Gastrocnemius medialis (tissue), 4 donors: ENCODE data around the gene CCSER1. TPM values are rescaled to one million over a fixed set of nuclear protein-coding genes. Genes with fewer than 3 reads are reported as not detected.

Source experiments
- ATAC-seq, 2 donors: fragments of 150-250 bp; one replicate each; pipeline ENCODE4 v1.9.1; 2016
- DNase-seq, 2 donors: peaks; one replicate each; pipeline ENCODE4 v3.0.0-alpha.2; 2019
- H3K27ac ChIP-seq, 4 donors: fragments of 200-600 bp; sonication (generic); 1 replicate in 1 of 4; 2 replicates in 3 of 4; pipeline ENCODE4 v1.5.1; 2016 to 2018; ENCODE audit warnings: mild to moderate bottlenecking in 2 of 4, moderate library complexity in 1 of 4
- H3K27me3 ChIP-seq, 3 donors: fragments of 200-600 bp; sonication (generic) in 2 of 3; 1 replicate in 1 of 3; 2 replicates in 2 of 3; pipeline versions ENCODE4 v1.5.1 to v1.6.0; 2016 to 2019; ENCODE audit warnings: mild to moderate bottlenecking in 1 of 3, moderate library complexity in 1 of 3
- H3K36me3 ChIP-seq, 2 donors: fragments of 200-600 bp; sonication (generic) in 1 of 2; one replicate each; pipeline ENCODE4 v1.5.1; 2017 to 2018
- H3K4me1 ChIP-seq, 2 donors: fragments of 200-600 bp; sonication (generic) in 1 of 2; one replicate each; pipeline ENCODE4 v1.5.1; 2016 to 2017; ENCODE audit warnings: mild to moderate bottlenecking in 2 of 2
- H3K4me3 ChIP-seq, 4 donors: fragments of 200-600 bp; sonication (generic) in 3 of 4; 1 replicate in 1 of 4; 2 replicates in 3 of 4; pipeline ENCODE4 v1.5.1; 2016 to 2019; ENCODE audit warnings: mild to moderate bottlenecking in 2 of 4
- H3K9me3 ChIP-seq, 3 donors: fragments of 200-600 bp; sonication (generic) in 2 of 3; 1 replicate in 1 of 3; 2 replicates in 2 of 3; pipeline ENCODE4 v1.5.1; 2016 to 2019
- CTCF ChIP-seq, 5 experiments: fragments of 450-650 bp in 3 of 5; fragments of 200-600 bp in 2 of 5; sonication (generic) in 2 of 5; IDR thresholded peaks in 4 of 5; conservative IDR thresholded peaks in 1 of 5; 1 replicate in 4 of 5; 2 replicates in 1 of 5; pipeline ENCODE4 v1.5.1; 2016 to 2019; ENCODE audit warnings: antibody characterized with exemption in 5 of 5, mild to moderate bottlenecking in 3 of 5, moderate library complexity in 3 of 5
- POLR2A ChIP-seq, 2 donors: fragments of 450-650 bp; IDR thresholded peaks; one replicate each; pipeline ENCODE4 v1.6.1; 2017; ENCODE audit warnings: antibody characterized with exemption in 2 of 2, mild to moderate bottlenecking in 2 of 2, moderate library complexity in 2 of 2
- in situ Hi-C, 4 donors: fragments of 200-750 bp; cut with MboI; loops; one replicate each; pipeline versions ENCODE4 v1.15.0 to v1.8.0; 2017; ENCODE audit warnings: low sequenced_read_pairs in 4 of 4
- intact Hi-C: fragments of 100-400 bp; cut with DNase I; formaldehyde crosslinking; loops from one replicate; pipeline ENCODE4 v1.15.1; 2023; ENCODE audit warnings: low total_unique reads
- total RNA-seq, 4 donors: library from RNA; depleted of rRNA; stranded (reverse); fragments of >200 nt; gene quantifications; one replicate each; pipeline versions ENCODE4 v1.1.0 to v1.2.3, GENCODE V29; 2016

The CCSER1 gene
- total RNA-seq, 4 donors from 2014 or later: 0.39 to 0.83 (median 0.63) TPM

DNA sequence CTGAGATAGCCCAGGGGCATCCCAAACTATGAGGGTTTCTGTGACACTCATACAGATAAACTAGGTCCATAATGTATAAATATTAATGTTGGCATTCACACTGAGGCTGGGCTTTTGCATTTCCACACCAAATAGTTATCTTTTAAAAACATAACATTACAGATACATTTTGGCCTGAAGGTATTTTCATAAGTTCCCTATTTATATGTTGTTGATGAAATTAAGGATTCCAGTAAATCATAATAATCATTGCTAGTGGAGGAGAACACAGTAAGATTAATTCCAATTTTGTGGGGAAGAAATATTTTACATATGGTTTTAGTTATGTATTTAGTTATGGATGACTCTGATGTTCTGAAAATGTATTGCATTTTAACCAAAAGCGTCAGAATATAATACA, 479.6 kb downstream of the CCSER1 start:
- H3K36me3 ChIP-seq: no peaks in the 10 kb centered on the region
- H3K4me1 ChIP-seq: no peaks in the 10 kb centered on the region
- DNase-seq: no peak
- H3K9me3 ChIP-seq: no peaks in the 10 kb centered on the region
- TF ChIP-seq POLR2A (IDR thresholded peaks at IDR 0.05): no peak
- TF ChIP-seq CTCF (IDR thresholded peaks at IDR 0.05 in 4 of 5, conservative IDR thresholded peaks at IDR 0.05 in 1 of 5): no peak
- H3K4me3 ChIP-seq: no peak overlapping the region
- no peak overlapping the region for H3K27ac ChIP-seq
- intact Hi-C loops (no loop called here), in situ Hi-C loops (no loop called here)
- H3K27me3 ChIP-seq: no peaks in the 10 kb centered on the region
- no peak for ATAC-seq

- in situ Hi-C loops (no loop called here), intact Hi-C loops (no loop called here)
- Histone ChIP-seq H3K27me3 (no peaks in the 10 kb centered on the region), H3K4me3 (no peak overlapping the region), H3K27ac (no peak overlapping the region), H3K36me3 (no peaks in the 10 kb centered on the region), H3K9me3 (no peaks in the 10 kb centered on the region), H3K4me1 (no peaks in the 10 kb centered on the region)
- TF ChIP-seq POLR2A (IDR thresholded peaks at IDR 0.05) (no peak), CTCF (IDR thresholded peaks at IDR 0.05 in 4 of 5, conservative IDR thresholded peaks at IDR 0.05 in 1 of 5) (no peak)
- DNase-seq (no peak), ATAC-seq (no peak)
These were observed 487.2 kb downstream of the CCSER1 start for GRCh38 chr4:90614371-90614770.

GRCh38 chr4:90621080-90621479, 493.9 kb downstream of the CCSER1 start:
- Histone ChIP-seq H3K27ac (no peak overlapping the region), H3K9me3 (no peaks in the 10 kb centered on the region), H3K4me3 (no peak overlapping the region), H3K4me1 (no peaks in the 10 kb centered on the region), H3K36me3 (no peaks in the 10 kb centered on the region), H3K27me3 (no peaks in the 10 kb centered on the region)
- DNase-seq (no peak), ATAC-seq (no peak)
- intact Hi-C loops (no loop called here), in situ Hi-C loops (no loop called here)
- TF ChIP-seq CTCF (IDR thresholded peaks at IDR 0.05 in 4 of 5, conservative IDR thresholded peaks at IDR 0.05 in 1 of 5): no peak
- no peak for TF ChIP-seq POLR2A (IDR thresholded peaks at IDR 0.05)

DNA sequence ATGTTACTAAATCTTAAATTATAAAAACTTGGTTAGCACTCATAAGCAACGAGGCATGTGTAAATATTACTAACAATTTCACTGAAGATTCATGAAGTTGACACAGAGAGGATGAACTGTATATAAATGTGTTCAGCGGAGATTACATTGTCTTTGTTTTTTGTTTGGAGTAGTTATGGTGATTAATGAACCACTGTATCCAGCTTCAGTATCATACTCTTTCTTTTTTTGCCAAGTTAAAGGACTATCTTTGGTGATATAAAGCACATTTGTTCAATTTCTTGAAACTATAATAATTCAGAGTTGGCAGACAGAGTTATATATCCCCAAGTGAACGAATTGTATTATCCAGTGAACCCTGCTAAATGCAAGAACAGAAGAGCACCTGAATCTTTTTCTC, 497.6 kb downstream of the CCSER1 start:
- Histone ChIP-seq H3K36me3 (no peaks in the 10 kb centered on the region), H3K27me3 (no peaks in the 10 kb centered on the region), H3K4me1 (no peaks in the 10 kb centered on the region), H3K4me3 (no peak overlapping the region), H3K9me3 (no peaks in the 10 kb centered on the region), H3K27ac (no peak overlapping the region)
- DNase-seq: no peak
- no peak for TF ChIP-seq POLR2A (IDR thresholded peaks at IDR 0.05)
- no peak for TF ChIP-seq CTCF (IDR thresholded peaks at IDR 0.05 in 4 of 5, conservative IDR thresholded peaks at IDR 0.05 in 1 of 5)
- intact Hi-C loops: no loop called here
- in situ Hi-C loops: no loop called here
- no peak for ATAC-seq

DNA sequence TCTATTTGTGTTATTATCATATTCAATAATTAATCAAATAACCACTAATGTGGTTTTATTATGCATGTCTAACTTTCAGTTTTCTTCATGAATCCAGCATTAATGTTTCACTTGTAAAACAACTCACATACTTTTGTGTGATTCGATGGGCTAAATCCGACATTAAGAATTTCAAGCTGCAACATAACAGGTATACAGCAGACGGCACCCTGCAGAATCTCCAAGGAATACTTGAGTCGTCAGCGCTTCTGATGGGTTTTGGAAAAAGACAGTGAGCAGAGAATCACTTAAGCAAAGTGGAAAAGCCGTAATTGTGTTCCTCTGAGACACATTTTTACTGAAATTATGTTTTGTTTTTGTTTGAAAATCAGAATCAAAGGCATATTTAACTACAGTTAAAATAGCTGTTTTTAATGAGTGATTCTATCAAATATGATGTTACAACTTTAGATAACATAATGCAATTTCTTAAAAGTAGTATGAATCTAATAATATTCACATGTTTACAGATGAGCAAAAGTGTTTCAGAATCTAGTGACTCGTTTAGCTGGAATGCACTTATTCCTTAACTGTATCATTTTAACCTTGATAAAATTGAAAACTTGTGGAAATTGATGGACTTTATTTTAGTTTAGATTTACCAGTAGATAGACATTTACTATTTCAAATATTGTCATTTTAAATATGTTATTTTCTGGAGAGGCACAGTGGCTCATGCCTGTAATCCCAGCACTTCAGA, 514.8 kb downstream of the CCSER1 start:
- DNase-seq (no peak), ATAC-seq (no peak)
- Histone ChIP-seq H3K4me1 (no peaks in the 10 kb centered on the region), H3K27me3 (no peaks in the 10 kb centered on the region), H3K36me3 (no peaks in the 10 kb centered on the region), H3K4me3 (no peak overlapping the region), H3K27ac (no peak overlapping the region), H3K9me3 (no peaks in the 10 kb centered on the region)
- TF ChIP-seq CTCF (IDR thresholded peaks at IDR 0.05 in 4 of 5, conservative IDR thresholded peaks at IDR 0.05 in 1 of 5) (no peak), POLR2A (IDR thresholded peaks at IDR 0.05) (no peak)
- in situ Hi-C loops: no loop called here
- intact Hi-C loops: no loop called here
